GM23338 (cell line): ENCODE data around the gene TPM1. TPM values are rescaled to one million over a fixed set of nuclear protein-coding genes. Genes with fewer than 3 reads are reported as not detected.
A peak's percentile ranks its signal among the peaks of the same experiment; 100 is the strongest.

Experiments used
- ATAC-seq: fragments of 200-7000 bp; cut with Tn5 transposase; 3 replicates; pipeline ENCODE4 v1.9.1; 2020
- DNase-seq: peaks from one replicate; pipeline ENCODE4 v3.0.0-alpha.2; 2015; ENCODE audit warnings: low spot score
- H2AFZ ChIP-seq: fragments of 200-600 bp; sonication (generic); 2 replicates; pipeline ENCODE4 v1.8.0; 2016; ENCODE audit warnings: antibody characterized with exemption, mild to moderate bottlenecking, moderate library complexity
- H3F3A ChIP-seq: fragments of 200-600 bp; sonication (generic); replicated peaks from 2 replicates; pipeline ENCODE4 v1.8.0; 2017; ENCODE audit warnings: antibody characterized with exemption, mixed run types, low read depth
- H3K27ac ChIP-seq: fragments of 200-600 bp; sonication (generic); 2 replicates; pipeline ENCODE4 v1.6.1; 2016; ENCODE audit warnings: low read depth
- H3K27me3 ChIP-seq: fragments of 200-600 bp; sonication (generic); 2 replicates; pipeline ENCODE4 v1.8.0; 2016; ENCODE audit warnings: mild to moderate bottlenecking, mixed run types, moderate library complexity; ENCODE audit not compliant: insufficient read depth
- H3K36me3 ChIP-seq: fragments of 200-600 bp; sonication (generic); 2 replicates; pipeline ENCODE4 v1.8.0; 2016; ENCODE audit warnings: mild to moderate bottlenecking; ENCODE audit not compliant: insufficient read depth
- H3K4me1 ChIP-seq: fragments of 200-600 bp; sonication (generic); 2 replicates; pipeline ENCODE4 v1.8.0; 2016; ENCODE audit warnings: mild to moderate bottlenecking, moderate library complexity; ENCODE audit not compliant: insufficient read depth
- H3K4me2 ChIP-seq: fragments of 200-600 bp; sonication (generic); 2 replicates; pipeline ENCODE4 v1.7.1; 2017; ENCODE audit warnings: mixed run types
- H3K4me3 ChIP-seq: fragments of 200-600 bp; sonication (generic); 2 replicates; pipeline ENCODE4 v1.6.1; 2016; ENCODE audit warnings: mixed run types
- H3K79me2 ChIP-seq: fragments of 200-600 bp; sonication (generic); replicated peaks from 2 replicates; pipeline ENCODE4 v1.8.0; 2017; ENCODE audit warnings: mild to moderate bottlenecking; ENCODE audit not compliant: insufficient read depth
- H3K9me2 ChIP-seq: fragments of 200-600 bp; sonication (generic); 2 replicates; pipeline ENCODE4 v1.8.0; 2017; ENCODE audit not compliant: insufficient read depth
- H4K20me1 ChIP-seq: fragments of 200-600 bp; sonication (generic); replicated peaks from 2 replicates; pipeline ENCODE4 v1.8.0; 2017; ENCODE audit warnings: mild to moderate bottlenecking; ENCODE audit not compliant: insufficient read depth
- H3K27ac Mint-ChIP-seq: 2 replicates; pipeline ENCODE4 v1.8.0; 2020; ENCODE audit warnings: inconsistent platforms, mild to moderate bottlenecking, moderate library complexity, mixed read lengths
- H3K27me3 Mint-ChIP-seq: 3 replicates; pipeline ENCODE4 v1.8.0; 2022; ENCODE audit warnings: low read depth, mild to moderate bottlenecking, moderate library complexity, mixed read lengths, inconsistent platforms; ENCODE audit not compliant: insufficient read depth, poor library complexity
- H3K36me3 Mint-ChIP-seq: 3 replicates; pipeline ENCODE4 v1.8.0; 2021; ENCODE audit warnings: low read depth, mild to moderate bottlenecking, inconsistent platforms, moderate library complexity, mixed read lengths
- H3K4me1 Mint-ChIP-seq: 3 replicates; pipeline ENCODE4 v1.8.0; 2020; ENCODE audit warnings: mild to moderate bottlenecking, inconsistent platforms, mixed read lengths
- H3K4me3 Mint-ChIP-seq: 3 replicates; pipeline ENCODE4 v1.8.0; 2021; ENCODE audit warnings: moderate library complexity, mild to moderate bottlenecking, inconsistent platforms, mixed read lengths
- H3K9me3 Mint-ChIP-seq: 3 replicates; pipeline ENCODE4 v1.8.0; 2020; ENCODE audit warnings: moderate library complexity, mild to moderate bottlenecking, inconsistent platforms, mixed read lengths
- CREB1 ChIP-seq: fragments of 250-450 bp; sonication (Bioruptor Pico); IDR thresholded peaks from 2 replicates; pipeline ENCODE4 v1.5.0; 2020; ENCODE audit warnings: low read depth, mild to moderate bottlenecking, moderate library complexity
- EZH2 ChIP-seq: fragments of 200-600 bp; sonication (generic); IDR thresholded peaks from one replicate; pipeline ENCODE4 v1.8.0; 2017; ENCODE audit warnings: antibody characterized with exemption, mild to moderate bottlenecking, low read depth; ENCODE audit not compliant: unreplicated experiment
- EZH2phosphoT487 ChIP-seq: fragments of 200-600 bp; sonication (generic); IDR thresholded peaks from one replicate; pipeline ENCODE4 v1.8.1; 2018; ENCODE audit warnings: antibody characterized with exemption; ENCODE audit not compliant: unreplicated experiment
- JUNB ChIP-seq: IDR thresholded peaks from one replicate; pipeline ENCODE4 v1.6.1; 2016; ENCODE audit warnings: antibody characterized with exemption; ENCODE audit not compliant: unreplicated experiment
- POLR2AphosphoS5 ChIP-seq: IDR thresholded peaks from 2 replicates; pipeline ENCODE4 v1.6.1; 2016; ENCODE audit warnings: antibody characterized with exemption, low read depth
- STAT1 ChIP-seq: IDR thresholded peaks from one replicate; pipeline ENCODE4 v1.6.1; 2016; ENCODE audit warnings: antibody characterized with exemption; ENCODE audit not compliant: unreplicated experiment
- ZNF331 ChIP-seq: fragments of 250-450 bp; sonication (Bioruptor Pico); IDR thresholded peaks from 2 replicates; pipeline ENCODE4 v1.5.0; 2020; ENCODE audit warnings: low read depth, mild to moderate bottlenecking, moderate library complexity
- polyA plus RNA-seq: library from polyadenylated mRNA; unstranded; fragments of >200 nt; fragmentation: Nextera tagmentation; extraction: Ambion mirVana; gene quantifications from 2 replicates; pipeline ENCODE4 v1.2.1, GENCODE V29; 2016
- total RNA-seq: library from RNA; depleted of rRNA; stranded (reverse); fragments of >200 nt; shearing (Covaris generic); gene quantifications from 2 replicates; pipeline ENCODE4 v1.2.3, GENCODE V29; 2014
- TF ChIP-seq, protein P1 (sequence below), 2 experiments: fragments of 200-600 bp in 1 of 2; sonication (generic) in 1 of 2; conservative IDR thresholded peaks; 2 replicates each; pipeline versions ENCODE4 v1.5.1 to v1.6.1; 2016 to 2017; ENCODE audit warnings: antibody characterized with exemption in 2 of 2, low read depth in 2 of 2, mild to moderate bottlenecking in 2 of 2, moderate library complexity in 1 of 2
- TF ChIP-seq, protein P2 (sequence below): fragments of 250-450 bp; sonication (Bioruptor Pico); IDR thresholded peaks from 2 replicates; pipeline ENCODE4 v1.5.0; 2020; ENCODE audit warnings: mild to moderate bottlenecking, moderate library complexity
- TF ChIP-seq, protein P3 (sequence below): IDR thresholded peaks from one replicate; pipeline ENCODE4 v1.6.1; 2018; ENCODE audit warnings: antibody characterized with exemption; ENCODE audit not compliant: unreplicated experiment

Gene TPM1
- total and polyA plus RNA-seq, 2 experiments from 2014 or later, result 449 to 913 TPM

- H3K36me3 Mint-ChIP-seq, result no peaks in the 10 kb centered on the region
- no peak overlapping the region for H2AFZ ChIP-seq
- H3K9me2 ChIP-seq, result no peaks in the 10 kb centered on the region
- H3K27me3 ChIP-seq, result no peaks in the 10 kb centered on the region
- H3K4me2 ChIP-seq, result peak overlapping the region; percentile 45; the same call in 1 of the 2 replicates
- no peaks in the 10 kb centered on the region for H3K79me2 ChIP-seq
- peaks cover 13% of the 10 kb centered on the region for H3K27me3 Mint-ChIP-seq
- DNase-seq, result no peak
- peaks cover 5% of the 10 kb centered on the region; the same call in 1 of the 2 replicates for H3F3A ChIP-seq
- no peaks in the 10 kb centered on the region for H4K20me1 ChIP-seq
- H3K27ac ChIP-seq, result peak overlapping the region; percentile 95
- H3K4me3 Mint-ChIP-seq, result no peak overlapping the region
- no peak overlapping the region for H3K27ac Mint-ChIP-seq
- TF ChIP-seq ZNF331 (CRISPR knock-in tag) (no peak), STAT1 (no peak), JUNB (no peak)
- TF ChIP-seq, protein P1, sequence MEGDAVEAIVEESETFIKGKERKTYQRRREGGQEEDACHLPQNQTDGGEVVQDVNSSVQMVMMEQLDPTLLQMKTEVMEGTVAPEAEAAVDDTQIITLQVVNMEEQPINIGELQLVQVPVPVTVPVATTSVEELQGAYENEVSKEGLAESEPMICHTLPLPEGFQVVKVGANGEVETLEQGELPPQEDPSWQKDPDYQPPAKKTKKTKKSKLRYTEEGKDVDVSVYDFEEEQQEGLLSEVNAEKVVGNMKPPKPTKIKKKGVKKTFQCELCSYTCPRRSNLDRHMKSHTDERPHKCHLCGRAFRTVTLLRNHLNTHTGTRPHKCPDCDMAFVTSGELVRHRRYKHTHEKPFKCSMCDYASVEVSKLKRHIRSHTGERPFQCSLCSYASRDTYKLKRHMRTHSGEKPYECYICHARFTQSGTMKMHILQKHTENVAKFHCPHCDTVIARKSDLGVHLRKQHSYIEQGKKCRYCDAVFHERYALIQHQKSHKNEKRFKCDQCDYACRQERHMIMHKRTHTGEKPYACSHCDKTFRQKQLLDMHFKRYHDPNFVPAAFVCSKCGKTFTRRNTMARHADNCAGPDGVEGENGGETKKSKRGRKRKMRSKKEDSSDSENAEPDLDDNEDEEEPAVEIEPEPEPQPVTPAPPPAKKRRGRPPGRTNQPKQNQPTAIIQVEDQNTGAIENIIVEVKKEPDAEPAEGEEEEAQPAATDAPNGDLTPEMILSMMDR (conservative IDR thresholded peaks at IDR 0.05; ENCODE audit: low read depth in 2 of 2), result no peak
- H3K4me1 Mint-ChIP-seq, result peaks cover 58% of the 10 kb centered on the region
- H3K4me1 ChIP-seq, result peaks cover 54% of the 10 kb centered on the region
- H3K4me3 ChIP-seq, result no peak overlapping the region
- H3K9me3 Mint-ChIP-seq, result no peaks in the 10 kb centered on the region
- H3K36me3 ChIP-seq, result no peaks in the 10 kb centered on the region
- ATAC-seq, result no peak
Measured at GRCh38 chr15:63082366-63082765, 39.8 kb downstream of the TPM1 start.

GRCh38 chr15:63083044-63083443 is 40.5 kb downstream of the TPM1 start:
- Histone ChIP-seq H3K9me2 (no peaks in the 10 kb centered on the region), H2AFZ (peak overlapping the region; percentile 86), H4K20me1 (no peaks in the 10 kb centered on the region), H3K4me2 (peak overlapping the region; percentile 14; the same call in 1 of the 2 replicates), H3K36me3 (no peaks in the 10 kb centered on the region), H3F3A (peaks cover 5% of the 10 kb centered on the region; the same call in 1 of the 2 replicates), H3K27ac (peak overlapping the region; percentile 95), H3K4me1 (peaks cover 54% of the 10 kb centered on the region), H3K79me2 (no peaks in the 10 kb centered on the region), H3K4me3 (no peak overlapping the region), H3K27me3 (no peaks in the 10 kb centered on the region)
- ATAC-seq, result peak; percentile 12; the same call in 1 of the 3 replicates
- TF ChIP-seq JUNB, result no peak
- TF ChIP-seq, protein P2, sequence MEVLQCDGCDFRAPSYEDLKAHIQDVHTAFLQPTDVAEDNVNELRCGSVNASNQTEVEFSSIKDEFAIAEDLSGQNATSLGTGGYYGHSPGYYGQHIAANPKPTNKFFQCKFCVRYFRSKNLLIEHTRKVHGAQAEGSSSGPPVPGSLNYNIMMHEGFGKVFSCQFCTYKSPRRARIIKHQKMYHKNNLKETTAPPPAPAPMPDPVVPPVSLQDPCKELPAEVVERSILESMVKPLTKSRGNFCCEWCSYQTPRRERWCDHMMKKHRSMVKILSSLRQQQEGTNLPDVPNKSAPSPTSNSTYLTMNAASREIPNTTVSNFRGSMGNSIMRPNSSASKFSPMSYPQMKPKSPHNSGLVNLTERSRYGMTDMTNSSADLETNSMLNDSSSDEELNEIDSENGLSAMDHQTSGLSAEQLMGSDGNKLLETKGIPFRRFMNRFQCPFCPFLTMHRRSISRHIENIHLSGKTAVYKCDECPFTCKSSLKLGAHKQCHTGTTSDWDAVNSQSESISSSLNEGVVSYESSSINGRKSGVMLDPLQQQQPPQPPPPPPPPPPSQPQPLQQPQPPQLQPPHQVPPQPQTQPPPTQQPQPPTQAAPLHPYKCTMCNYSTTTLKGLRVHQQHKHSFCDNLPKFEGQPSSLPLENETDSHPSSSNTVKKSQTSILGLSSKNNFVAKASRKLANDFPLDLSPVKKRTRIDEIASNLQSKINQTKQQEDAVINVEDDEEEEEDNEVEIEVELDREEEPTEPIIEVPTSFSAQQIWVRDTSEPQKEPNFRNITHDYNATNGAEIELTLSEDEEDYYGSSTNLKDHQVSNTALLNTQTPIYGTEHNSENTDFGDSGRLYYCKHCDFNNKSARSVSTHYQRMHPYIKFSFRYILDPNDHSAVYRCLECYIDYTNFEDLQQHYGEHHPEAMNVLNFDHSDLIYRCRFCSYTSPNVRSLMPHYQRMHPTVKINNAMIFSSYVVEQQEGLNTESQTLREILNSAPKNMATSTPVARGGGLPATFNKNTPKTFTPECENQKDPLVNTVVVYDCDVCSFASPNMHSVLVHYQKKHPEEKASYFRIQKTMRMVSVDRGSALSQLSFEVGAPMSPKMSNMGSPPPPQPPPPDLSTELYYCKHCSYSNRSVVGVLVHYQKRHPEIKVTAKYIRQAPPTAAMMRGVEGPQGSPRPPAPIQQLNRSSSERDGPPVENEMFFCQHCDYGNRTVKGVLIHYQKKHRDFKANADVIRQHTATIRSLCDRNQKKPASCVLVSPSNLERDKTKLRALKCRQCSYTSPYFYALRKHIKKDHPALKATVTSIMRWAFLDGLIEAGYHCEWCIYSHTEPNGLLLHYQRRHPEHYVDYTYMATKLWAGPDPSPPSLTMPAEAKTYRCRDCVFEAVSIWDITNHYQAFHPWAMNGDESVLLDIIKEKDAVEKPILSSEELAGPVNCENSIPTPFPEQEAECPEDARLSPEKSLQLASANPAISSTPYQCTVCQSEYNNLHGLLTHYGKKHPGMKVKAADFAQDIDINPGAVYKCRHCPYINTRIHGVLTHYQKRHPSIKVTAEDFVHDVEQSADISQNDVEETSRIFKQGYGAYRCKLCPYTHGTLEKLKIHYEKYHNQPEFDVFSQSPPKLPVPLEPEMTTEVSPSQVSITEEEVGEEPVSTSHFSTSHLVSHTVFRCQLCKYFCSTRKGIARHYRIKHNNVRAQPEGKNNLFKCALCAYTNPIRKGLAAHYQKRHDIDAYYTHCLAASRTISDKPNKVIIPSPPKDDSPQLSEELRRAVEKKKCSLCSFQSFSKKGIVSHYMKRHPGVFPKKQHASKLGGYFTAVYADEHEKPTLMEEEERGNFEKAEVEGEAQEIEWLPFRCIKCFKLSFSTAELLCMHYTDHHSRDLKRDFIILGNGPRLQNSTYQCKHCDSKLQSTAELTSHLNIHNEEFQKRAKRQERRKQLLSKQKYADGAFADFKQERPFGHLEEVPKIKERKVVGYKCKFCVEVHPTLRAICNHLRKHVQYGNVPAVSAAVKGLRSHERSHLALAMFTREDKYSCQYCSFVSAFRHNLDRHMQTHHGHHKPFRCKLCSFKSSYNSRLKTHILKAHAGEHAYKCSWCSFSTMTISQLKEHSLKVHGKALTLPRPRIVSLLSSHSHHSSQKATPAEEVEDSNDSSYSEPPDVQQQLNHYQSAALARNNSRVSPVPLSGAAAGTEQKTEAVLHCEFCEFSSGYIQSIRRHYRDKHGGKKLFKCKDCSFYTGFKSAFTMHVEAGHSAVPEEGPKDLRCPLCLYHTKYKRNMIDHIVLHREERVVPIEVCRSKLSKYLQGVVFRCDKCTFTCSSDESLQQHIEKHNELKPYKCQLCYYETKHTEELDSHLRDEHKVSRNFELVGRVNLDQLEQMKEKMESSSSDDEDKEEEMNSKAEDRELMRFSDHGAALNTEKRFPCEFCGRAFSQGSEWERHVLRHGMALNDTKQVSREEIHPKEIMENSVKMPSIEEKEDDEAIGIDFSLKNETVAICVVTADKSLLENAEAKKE, result no peak
- TF ChIP-seq STAT1, result no peak
- TF ChIP-seq EZH2, result no peak
- TF ChIP-seq, protein P3, sequence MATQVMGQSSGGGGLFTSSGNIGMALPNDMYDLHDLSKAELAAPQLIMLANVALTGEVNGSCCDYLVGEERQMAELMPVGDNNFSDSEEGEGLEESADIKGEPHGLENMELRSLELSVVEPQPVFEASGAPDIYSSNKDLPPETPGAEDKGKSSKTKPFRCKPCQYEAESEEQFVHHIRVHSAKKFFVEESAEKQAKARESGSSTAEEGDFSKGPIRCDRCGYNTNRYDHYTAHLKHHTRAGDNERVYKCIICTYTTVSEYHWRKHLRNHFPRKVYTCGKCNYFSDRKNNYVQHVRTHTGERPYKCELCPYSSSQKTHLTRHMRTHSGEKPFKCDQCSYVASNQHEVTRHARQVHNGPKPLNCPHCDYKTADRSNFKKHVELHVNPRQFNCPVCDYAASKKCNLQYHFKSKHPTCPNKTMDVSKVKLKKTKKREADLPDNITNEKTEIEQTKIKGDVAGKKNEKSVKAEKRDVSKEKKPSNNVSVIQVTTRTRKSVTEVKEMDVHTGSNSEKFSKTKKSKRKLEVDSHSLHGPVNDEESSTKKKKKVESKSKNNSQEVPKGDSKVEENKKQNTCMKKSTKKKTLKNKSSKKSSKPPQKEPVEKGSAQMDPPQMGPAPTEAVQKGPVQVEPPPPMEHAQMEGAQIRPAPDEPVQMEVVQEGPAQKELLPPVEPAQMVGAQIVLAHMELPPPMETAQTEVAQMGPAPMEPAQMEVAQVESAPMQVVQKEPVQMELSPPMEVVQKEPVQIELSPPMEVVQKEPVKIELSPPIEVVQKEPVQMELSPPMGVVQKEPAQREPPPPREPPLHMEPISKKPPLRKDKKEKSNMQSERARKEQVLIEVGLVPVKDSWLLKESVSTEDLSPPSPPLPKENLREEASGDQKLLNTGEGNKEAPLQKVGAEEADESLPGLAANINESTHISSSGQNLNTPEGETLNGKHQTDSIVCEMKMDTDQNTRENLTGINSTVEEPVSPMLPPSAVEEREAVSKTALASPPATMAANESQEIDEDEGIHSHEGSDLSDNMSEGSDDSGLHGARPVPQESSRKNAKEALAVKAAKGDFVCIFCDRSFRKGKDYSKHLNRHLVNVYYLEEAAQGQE, result no peak
- TF ChIP-seq CREB1 (CRISPR knock-in tag), result no peak
- TF ChIP-seq EZH2phosphoT487, result no peak
- TF ChIP-seq POLR2AphosphoS5, result no peak
- DNase-seq, result peak; percentile 29
- Mint-ChIP-seq H3K27me3 (peaks cover 13% of the 10 kb centered on the region), H3K4me3 (no peak overlapping the region), H3K9me3 (no peaks in the 10 kb centered on the region), H3K36me3 (no peaks in the 10 kb centered on the region), H3K27ac (no peak overlapping the region), H3K4me1 (peaks cover 51% of the 10 kb centered on the region)
